Trophoblast cell (in vitro differentiated cells and primary cell): ENCODE results near the gene IRX3. TPM values are rescaled to one million over a fixed set of nuclear protein-coding genes. Genes with fewer than 3 reads are reported as not detected.

Experiments
- DNase-seq, 2 donors: peaks; one replicate each; pipeline ENCODE4 v3.0.0-alpha.2; 2016
- H2AFZ ChIP-seq: 2 replicates; pipeline ENCODE4 v1.6.1; 2013; ENCODE audit warnings: low read length, moderate library complexity, mild to moderate bottlenecking; ENCODE audit not compliant: insufficient read depth, poor library complexity
- H2AK5ac ChIP-seq: 2 replicates; pipeline ENCODE4 v1.6.1; 2013; ENCODE audit warnings: mild to moderate bottlenecking, low read length
- H2BK120ac ChIP-seq: 2 replicates; pipeline ENCODE4 v1.6.1; 2013; ENCODE audit warnings: low read length, mild to moderate bottlenecking, moderate library complexity; ENCODE audit not compliant: insufficient read depth, poor library complexity
- H2BK12ac ChIP-seq: 2 replicates; pipeline ENCODE4 v1.6.1; 2013; ENCODE audit warnings: mild to moderate bottlenecking, low read length, moderate library complexity
- H2BK5ac ChIP-seq: 2 replicates; pipeline ENCODE4 v1.6.1; 2013; ENCODE audit warnings: low read length, low read depth, moderate library complexity, mild to moderate bottlenecking; ENCODE audit not compliant: poor library complexity
- H3K14ac ChIP-seq: 2 replicates; pipeline ENCODE4 v1.6.1; 2013; ENCODE audit warnings: mild to moderate bottlenecking, low read length
- H3K18ac ChIP-seq: 2 replicates; pipeline ENCODE4 v1.6.1; 2013; ENCODE audit warnings: mild to moderate bottlenecking, low read length
- H3K23ac ChIP-seq: 2 replicates; pipeline ENCODE4 v1.6.1; 2013; ENCODE audit warnings: low read length
- H3K27ac ChIP-seq: 2 replicates; pipeline ENCODE4 v1.5.1; 2013; ENCODE audit warnings: low read depth, mild to moderate bottlenecking, inconsistent platforms, low read length, moderate library complexity
- H3K27me3 ChIP-seq: 2 replicates; pipeline ENCODE4 v1.6.1; 2013; ENCODE audit warnings: inconsistent platforms, mild to moderate bottlenecking, low read length, moderate library complexity; ENCODE audit not compliant: insufficient read depth
- H3K36me3 ChIP-seq, 2 experiments: 1 replicate in 1 of 2; 2 replicates in 1 of 2; pipeline ENCODE4 v1.6.1; 2013; ENCODE audit warnings: low read length in 2 of 2, mild to moderate bottlenecking in 2 of 2, moderate library complexity in 1 of 2; ENCODE audit not compliant: insufficient read depth in 2 of 2, control insufficient read depth in 1 of 2
- H3K4ac ChIP-seq: 2 replicates; pipeline ENCODE4 v1.6.1; 2013; ENCODE audit warnings: low read depth, mild to moderate bottlenecking, low read length, moderate library complexity
- H3K4me1 ChIP-seq, 2 experiments: 1 replicate in 1 of 2; 2 replicates in 1 of 2; pipeline ENCODE4 v1.6.1; 2013; ENCODE audit warnings: low read length in 2 of 2, mild to moderate bottlenecking in 2 of 2, moderate library complexity in 1 of 2; ENCODE audit not compliant: insufficient read depth in 2 of 2, control insufficient read depth in 1 of 2
- H3K4me2 ChIP-seq: 2 replicates; pipeline ENCODE4 v1.6.1; 2013; ENCODE audit warnings: inconsistent platforms, mild to moderate bottlenecking, low read length, moderate library complexity
- H3K4me3 ChIP-seq: 2 replicates; pipeline ENCODE4 v1.5.1; 2013; ENCODE audit warnings: mild to moderate bottlenecking, low read depth, low read length, inconsistent platforms
- H3K79me1 ChIP-seq: one replicate; pipeline ENCODE4 v1.6.1; 2013; ENCODE audit warnings: low read length
- H3K79me2 ChIP-seq: 2 replicates; pipeline ENCODE4 v1.6.1; 2013; ENCODE audit warnings: low read length, mild to moderate bottlenecking; ENCODE audit not compliant: control insufficient read depth, insufficient read depth, poor library complexity
- H3K9ac ChIP-seq: 2 replicates; pipeline ENCODE4 v1.6.1; 2013; ENCODE audit warnings: mild to moderate bottlenecking, low read length
- H3K9me3 ChIP-seq: 2 replicates; pipeline ENCODE4 v1.6.1; 2013; ENCODE audit warnings: low read depth, mild to moderate bottlenecking, control low read depth, inconsistent platforms, low read length; ENCODE audit not compliant: insufficient read depth
- H4K12ac ChIP-seq: 2 replicates; pipeline ENCODE4 v1.6.1; 2013; ENCODE audit warnings: low read depth, mild to moderate bottlenecking, low read length, moderate library complexity
- H4K8ac ChIP-seq: 2 replicates; pipeline ENCODE4 v1.6.1; 2013; ENCODE audit warnings: low read depth, mild to moderate bottlenecking, low read length, moderate library complexity
- H4K91ac ChIP-seq: one replicate; pipeline ENCODE4 v1.6.1; 2013; ENCODE audit warnings: low read depth, mild to moderate bottlenecking, low read length, moderate library complexity
- WGBS: extraction: QIAGEN DNeasy Blood & Tissue Kit; methylation state at CpG from one replicate; pipeline ENCODE4 v1.1.7; 2013; ENCODE audit warnings: missing lambda C conversion rate; ENCODE audit not compliant: insufficient read length, insufficient coverage; ENCODE audit errors: extremely low coverage; 5-methylcytosine and 5-hydroxymethylcytosine counted together
- polyA plus RNA-seq: library from polyadenylated mRNA; stranded (reverse); fragments of 200-250 nt; gene quantifications from 2 replicates; pipeline ENCODE4 v1.2.3, GENCODE V29; 2013

The IRX3 gene
- polyA plus RNA-seq = 4.3 and 4.7 TPM in 2 replicates

GRCh38 chr16:54286366-54287130, at the start of gene IRX3:
Gene IRX3, minus strand, starts transcription at chr16:54286787. Its CDS starts 737 bp downstream, at chr16:54286050.
- H3K27ac ChIP-seq = no peak within 1 kb of the TSS
- H3K27me3 ChIP-seq = peaks cover 95% of the 10 kb centered on the region
- DNase-seq = no peak
- H3K4ac ChIP-seq = no peak within 1 kb of the TSS
- no peak within 1 kb of the TSS for H2BK12ac ChIP-seq
- H4K91ac ChIP-seq = no peak within 1 kb of the TSS
- no CpG with 5 or more reads among the region's 67 CpGs for WGBS
- H3K4me1 ChIP-seq = peaks cover 12 to 25% of the 10 kb centered on the region in 2 experiments
- H3K18ac ChIP-seq = no peak within 1 kb of the TSS
- H3K4me2 ChIP-seq = peak within 1 kb of the TSS; percentile 64
- H3K79me2 ChIP-seq = no peaks in the 10 kb centered on the region
- no peak within 1 kb of the TSS for H2AK5ac ChIP-seq
- H3K79me1 ChIP-seq = no peaks in the 10 kb centered on the region
- H2BK120ac ChIP-seq = no peak within 1 kb of the TSS
- H3K9ac ChIP-seq = no peak within 1 kb of the TSS
- H4K12ac ChIP-seq = no peak within 1 kb of the TSS
- H3K36me3 ChIP-seq = no peaks in the 10 kb centered on the region
- H4K8ac ChIP-seq = no peak within 1 kb of the TSS
- H3K4me3 ChIP-seq = peak within 1 kb of the TSS; percentile 60
- peaks cover 6% of the 10 kb centered on the region for H3K9me3 ChIP-seq
- no peak within 1 kb of the TSS for H2BK5ac ChIP-seq
- no peak within 1 kb of the TSS for H3K23ac ChIP-seq
- no peak within 1 kb of the TSS for H2AFZ ChIP-seq
- no peak within 1 kb of the TSS for H3K14ac ChIP-seq

DNA sequence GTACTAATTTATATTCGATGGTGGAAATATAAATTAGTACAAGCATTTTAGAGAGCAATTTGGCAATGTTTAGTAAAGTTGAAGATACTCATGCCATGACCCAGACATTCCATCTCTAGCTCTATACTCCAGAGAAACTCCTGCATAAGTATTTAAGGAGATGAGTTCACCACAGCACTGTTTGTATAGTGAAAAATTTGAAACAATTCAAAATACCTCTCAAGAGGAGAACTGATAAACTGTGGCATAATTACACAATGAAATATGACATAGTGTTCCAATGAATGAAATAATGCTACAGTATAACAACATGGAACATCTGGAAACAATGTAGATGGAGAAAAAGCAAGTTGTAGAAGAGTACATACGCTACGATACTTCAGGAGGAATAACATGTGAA, 48.6 kb upstream of the IRX3 start:
- no peak overlapping the region for H3K4me2 ChIP-seq
- H3K4ac ChIP-seq = no peak overlapping the region
- H2BK12ac ChIP-seq = no peak overlapping the region
- H3K27ac ChIP-seq = no peak overlapping the region
- no peaks in the 10 kb centered on the region for H3K27me3 ChIP-seq
- no peak overlapping the region for H3K14ac ChIP-seq
- no peak overlapping the region for H2BK5ac ChIP-seq
- no peak overlapping the region for H4K12ac ChIP-seq
- DNase-seq = no peak
- no peaks in the 10 kb centered on the region for H3K4me1 ChIP-seq
- no peak overlapping the region for H3K23ac ChIP-seq
- no CpG with 5 or more reads among the region's 3 CpGs for WGBS
- H3K79me2 ChIP-seq = no peaks in the 10 kb centered on the region
- no peak overlapping the region for H3K9ac ChIP-seq
- no peaks in the 10 kb centered on the region for H3K79me1 ChIP-seq
- no peaks in the 10 kb centered on the region for H3K36me3 ChIP-seq
- H3K4me3 ChIP-seq = no peak overlapping the region
- no peak overlapping the region for H2AK5ac ChIP-seq
- no peak overlapping the region for H4K91ac ChIP-seq
- no peak overlapping the region for H4K8ac ChIP-seq
- H3K9me3 ChIP-seq = no peaks in the 10 kb centered on the region
- no peak overlapping the region for H2BK120ac ChIP-seq
- H3K18ac ChIP-seq = no peak overlapping the region
- no peak overlapping the region for H2AFZ ChIP-seq

GRCh38 chr16:54334208-54334607, 47.6 kb upstream of the IRX3 start:
- H3K4ac ChIP-seq = no peak overlapping the region
- H3K23ac ChIP-seq = no peak overlapping the region
- WGBS = no CpG with 5 or more reads among the region's 2 CpGs
- H3K79me1 ChIP-seq = no peaks in the 10 kb centered on the region
- H4K91ac ChIP-seq = no peak overlapping the region
- no peak for DNase-seq
- H4K8ac ChIP-seq = no peak overlapping the region
- no peak overlapping the region for H2BK12ac ChIP-seq
- no peak overlapping the region for H4K12ac ChIP-seq
- H3K27me3 ChIP-seq = no peaks in the 10 kb centered on the region
- H3K4me2 ChIP-seq = no peak overlapping the region
- no peaks in the 10 kb centered on the region for H3K9me3 ChIP-seq
- H3K36me3 ChIP-seq = no peaks in the 10 kb centered on the region
- no peak overlapping the region for H3K4me3 ChIP-seq
- no peak overlapping the region for H2BK120ac ChIP-seq
- no peak overlapping the region for H3K27ac ChIP-seq
- H3K4me1 ChIP-seq = no peaks in the 10 kb centered on the region
- no peak overlapping the region for H2BK5ac ChIP-seq
- no peak overlapping the region for H2AFZ ChIP-seq
- no peak overlapping the region for H3K18ac ChIP-seq
- no peaks in the 10 kb centered on the region for H3K79me2 ChIP-seq
- no peak overlapping the region for H3K9ac ChIP-seq
- no peak overlapping the region for H2AK5ac ChIP-seq
- H3K14ac ChIP-seq = no peak overlapping the region

- Histone ChIP-seq H3K14ac (no peak overlapping the region), H3K27ac (no peak overlapping the region), H2BK5ac (no peak overlapping the region), H3K4me1 (no peaks in the 10 kb centered on the region), H3K23ac (no peak overlapping the region), H3K79me1 (no peaks in the 10 kb centered on the region), H3K4me2 (no peak overlapping the region), H2BK12ac (no peak overlapping the region), H2BK120ac (no peak overlapping the region), H3K9me3 (no peaks in the 10 kb centered on the region), H3K9ac (no peak overlapping the region), H3K79me2 (no peaks in the 10 kb centered on the region), H2AK5ac (no peak overlapping the region), H3K18ac (no peak overlapping the region), H3K36me3 (no peaks in the 10 kb centered on the region), H4K8ac (no peak overlapping the region), H3K27me3 (no peaks in the 10 kb centered on the region), H3K4ac (no peak overlapping the region), H4K12ac (no peak overlapping the region), H2AFZ (no peak overlapping the region), H4K91ac (no peak overlapping the region), H3K4me3 (no peak overlapping the region)
- WGBS = no CpG with 5 or more reads among the region's 7 CpGs
- no peak for DNase-seq
Observed at GRCh38 chr16:54331241-54332002, 44.8 kb upstream of the IRX3 start.
